Activated B cell treated with CpG ODN at 0.5 μM for 24 hours (primary cell): ENCODE data around the gene SMIM30. TPM values are rescaled to one million over a fixed set of nuclear protein-coding genes. Genes with fewer than 3 reads are reported as not detected.

Source experiments
- ATAC-seq: fragments of 200-7000 bp; cut with Tn5 transposase; one replicate; pipeline ENCODE4 v1.10.0; 2021; ENCODE audit warnings: low read depth, mild to moderate bottlenecking, moderate library complexity
- CTCF ChIA-PET: fragments of 350-600 bp; sonication (Branson Sonifier 250); formaldehyde crosslinking; loops from one replicate; lab custom pipeline; 2021; ENCODE audit warnings: antibody characterized with exemption; lab: Charles Lee
- POLR2A ChIA-PET: fragments of 350-600 bp; sonication (Branson Sonifier 250); formaldehyde crosslinking; loops from one replicate; lab custom pipeline; 2021; ENCODE audit warnings: antibody characterized with exemption; lab: Charles Lee
- DNase-seq: peaks from one replicate; pipeline ENCODE4 v3.0.0; 2022
- H3K27ac Mint-ChIP-seq: one replicate; pipeline ENCODE4 v1.8.0; 2020; ENCODE audit warnings: mixed read lengths
- H3K27me3 Mint-ChIP-seq: one replicate; pipeline ENCODE4 v1.8.0; 2021; ENCODE audit warnings: mixed read lengths
- H3K36me3 Mint-ChIP-seq: one replicate; pipeline ENCODE4 v1.8.0; 2021; ENCODE audit warnings: low read depth, mixed read lengths
- H3K4me1 Mint-ChIP-seq: one replicate; pipeline ENCODE4 v1.8.0; 2021; ENCODE audit warnings: mixed read lengths
- H3K4me3 Mint-ChIP-seq: one replicate; pipeline ENCODE4 v1.8.0; 2020; ENCODE audit warnings: mild to moderate bottlenecking, mixed read lengths
- H3K9me3 Mint-ChIP-seq: one replicate; pipeline ENCODE4 v1.8.0; 2020; ENCODE audit warnings: mixed read lengths
- intact Hi-C: fragments of 100-400 bp; cut with micrococcal nuclease; formaldehyde crosslinking; loops from one replicate; pipeline ENCODE4 v1.15.1; 2024
- total RNA-seq: library from RNA; stranded (reverse); gene quantifications from 2 replicates; pipeline ENCODE4 v1.2.3, GENCODE V29; 2022
- TF ChIP-seq, protein P1 (sequence below): fragments of 200-600 bp; IDR thresholded peaks from one replicate; pipeline ENCODE4 v1.8.0; 2022; ENCODE audit warnings: antibody characterized with exemption, mild to moderate bottlenecking

SMIM30 gene
- total RNA-seq, 1 donor from 2014 or later, result 28.7 TPM

- H3K4me3 Mint-ChIP-seq, result no peak overlapping the region
These were observed 22.6 kb upstream of the SMIM30 start for GRCh38 chr7:113140956-113141355.

GRCh38 chr7:113137241-113137640, 18.9 kb upstream of the SMIM30 start:
- DNase-seq (no peak), ATAC-seq (no peak)
- intact Hi-C loops, result no loop called here
- TF ChIP-seq, protein P1, sequence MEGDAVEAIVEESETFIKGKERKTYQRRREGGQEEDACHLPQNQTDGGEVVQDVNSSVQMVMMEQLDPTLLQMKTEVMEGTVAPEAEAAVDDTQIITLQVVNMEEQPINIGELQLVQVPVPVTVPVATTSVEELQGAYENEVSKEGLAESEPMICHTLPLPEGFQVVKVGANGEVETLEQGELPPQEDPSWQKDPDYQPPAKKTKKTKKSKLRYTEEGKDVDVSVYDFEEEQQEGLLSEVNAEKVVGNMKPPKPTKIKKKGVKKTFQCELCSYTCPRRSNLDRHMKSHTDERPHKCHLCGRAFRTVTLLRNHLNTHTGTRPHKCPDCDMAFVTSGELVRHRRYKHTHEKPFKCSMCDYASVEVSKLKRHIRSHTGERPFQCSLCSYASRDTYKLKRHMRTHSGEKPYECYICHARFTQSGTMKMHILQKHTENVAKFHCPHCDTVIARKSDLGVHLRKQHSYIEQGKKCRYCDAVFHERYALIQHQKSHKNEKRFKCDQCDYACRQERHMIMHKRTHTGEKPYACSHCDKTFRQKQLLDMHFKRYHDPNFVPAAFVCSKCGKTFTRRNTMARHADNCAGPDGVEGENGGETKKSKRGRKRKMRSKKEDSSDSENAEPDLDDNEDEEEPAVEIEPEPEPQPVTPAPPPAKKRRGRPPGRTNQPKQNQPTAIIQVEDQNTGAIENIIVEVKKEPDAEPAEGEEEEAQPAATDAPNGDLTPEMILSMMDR, result no peak
- Mint-ChIP-seq H3K27ac (no peak overlapping the region), H3K36me3 (no peaks in the 10 kb centered on the region), H3K4me3 (no peak overlapping the region), H3K4me1 (peaks cover 3% of the 10 kb centered on the region), H3K9me3 (no peaks in the 10 kb centered on the region), H3K27me3 (no peaks in the 10 kb centered on the region)
- ChIA-PET CTCF (no interaction called here), POLR2A (no interaction called here)

More at GRCh38 chr7:113140956-113141355, 22.6 kb upstream of the SMIM30 start:
- DNase-seq (no peak), ATAC-seq (no peak)
- H3K36me3 Mint-ChIP-seq, result no peaks in the 10 kb centered on the region
- no peaks in the 10 kb centered on the region for H3K9me3 Mint-ChIP-seq
- peaks cover 18% of the 10 kb centered on the region for H3K4me1 Mint-ChIP-seq
- H3K27ac Mint-ChIP-seq, result no peak overlapping the region
- TF ChIP-seq, protein P1, result no peak
- POLR2A ChIA-PET, result no interaction called here
- no peaks in the 10 kb centered on the region for H3K27me3 Mint-ChIP-seq
- CTCF ChIA-PET, result no interaction called here
- intact Hi-C loops, result no loop called here

DNA sequence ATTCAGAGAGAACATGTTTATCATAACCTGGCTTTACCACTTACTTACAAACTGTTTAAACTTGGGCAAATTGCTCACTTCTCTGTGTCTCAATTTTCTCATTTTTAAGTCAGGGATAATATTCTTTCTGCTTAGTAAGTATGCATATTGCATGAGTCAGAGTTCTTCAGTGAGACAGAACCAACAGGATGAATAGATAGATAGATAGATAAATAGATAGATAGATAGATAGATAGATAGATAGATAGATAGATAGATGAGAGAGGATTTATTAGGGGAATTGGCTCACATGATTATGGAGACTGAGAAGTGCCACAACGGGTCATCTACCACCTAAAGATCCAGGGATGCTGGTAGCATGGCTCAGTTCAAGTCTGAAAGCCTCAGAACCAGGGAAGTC, 15.7 kb upstream of the SMIM30 start:
- TF ChIP-seq, protein P1, result no peak
- no peaks in the 10 kb centered on the region for H3K27me3 Mint-ChIP-seq
- H3K9me3 Mint-ChIP-seq, result no peaks in the 10 kb centered on the region
- intact Hi-C loops, result no loop called here
- DNase-seq (no peak), ATAC-seq (no peak)
- H3K27ac Mint-ChIP-seq, result no peak overlapping the region
- no peaks in the 10 kb centered on the region for H3K36me3 Mint-ChIP-seq
- no peaks in the 10 kb centered on the region for H3K4me1 Mint-ChIP-seq
- CTCF ChIA-PET, result no interaction called here
- no peak overlapping the region for H3K4me3 Mint-ChIP-seq
- POLR2A ChIA-PET, result no interaction called here

DNA sequence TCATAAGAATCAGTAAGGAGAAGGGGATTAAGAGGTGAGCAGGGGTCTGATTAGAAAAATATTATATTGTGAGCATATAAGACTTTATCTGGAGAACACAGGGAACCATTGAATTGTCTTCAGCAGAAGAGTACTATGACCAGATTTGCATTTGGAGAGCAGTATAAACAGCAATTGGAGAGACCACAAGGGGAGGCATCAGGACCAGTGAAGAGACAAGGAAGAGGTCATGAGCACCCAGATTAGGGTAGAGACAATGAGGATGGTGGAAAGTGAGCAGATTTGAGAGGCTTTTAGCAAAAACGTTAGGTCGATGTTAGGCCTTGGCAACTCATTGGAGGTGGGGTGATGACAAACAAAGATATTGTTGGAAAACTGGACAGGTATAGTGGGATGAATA, 13.0 kb upstream of the SMIM30 start:
- Mint-ChIP-seq H3K27me3 (no peaks in the 10 kb centered on the region), H3K9me3 (no peaks in the 10 kb centered on the region), H3K27ac (no peak overlapping the region), H3K4me1 (no peaks in the 10 kb centered on the region), H3K4me3 (no peak overlapping the region), H3K36me3 (no peaks in the 10 kb centered on the region)
- ChIA-PET POLR2A (no interaction called here), CTCF (no interaction called here)
- no peak for DNase-seq
- ATAC-seq, result no peak
- TF ChIP-seq, protein P1, result no peak
- intact Hi-C loops, result no loop called here

GRCh38 chr7:113128031-113128430, 9.7 kb upstream of the SMIM30 start:
- Mint-ChIP-seq H3K27ac (no peak overlapping the region), H3K4me3 (no peak overlapping the region), H3K27me3 (no peaks in the 10 kb centered on the region), H3K36me3 (no peaks in the 10 kb centered on the region), H3K4me1 (no peaks in the 10 kb centered on the region), H3K9me3 (no peaks in the 10 kb centered on the region)
- intact Hi-C loops, result no loop called here
- ChIA-PET CTCF (no interaction called here), POLR2A (no interaction called here)
- TF ChIP-seq, protein P1, result no peak
- DNase-seq, result no peak
- no peak for ATAC-seq
